Suprapubic skin (tissue), 4 donors: ENCODE measurements around the gene FOXL3. TPM values are rescaled to one million over a fixed set of nuclear protein-coding genes. Genes with fewer than 3 reads are reported as not detected.
A peak's percentile ranks its signal among the peaks of the same experiment; 100 is the strongest.
"Not testable (repeated sequence)": the region's sequence is repeated elsewhere in the genome, so short reads cannot be mapped to it uniquely, and the experiment has no call there.

Source experiments
- DNase-seq, 2 donors: peaks; one replicate each; pipeline ENCODE4 v3.0.0-alpha.2; 2019; ENCODE audit warnings: low spot score in 2 of 2
- H3K27ac ChIP-seq: fragments of 200-600 bp; sonication (generic); one replicate; pipeline ENCODE4 v1.5.1; 2019
- H3K27me3 ChIP-seq: fragments of 200-600 bp; sonication (generic); one replicate; pipeline ENCODE4 v1.5.1; 2019
- H3K36me3 ChIP-seq: fragments of 200-600 bp; sonication (generic); one replicate; pipeline ENCODE4 v1.5.1; 2019
- H3K4me1 ChIP-seq: fragments of 200-600 bp; sonication (generic); one replicate; pipeline ENCODE4 v1.5.1; 2019
- H3K4me3 ChIP-seq: fragments of 200-600 bp; sonication (generic); one replicate; pipeline ENCODE4 v1.5.1; 2019; ENCODE audit warnings: mild to moderate bottlenecking
- H3K9me3 ChIP-seq: fragments of 200-600 bp; sonication (generic); one replicate; pipeline ENCODE4 v1.5.1; 2019
- EP300 ChIP-seq: sonication (generic); formaldehyde crosslinking; IDR thresholded peaks from one replicate; pipeline ENCODE4 v1.6.1; 2017; ENCODE audit warnings: antibody characterized with exemption
- POLR2A ChIP-seq, 2 donors: fragments of 450-650 bp; IDR thresholded peaks; one replicate each; pipeline ENCODE4 v1.6.1; 2017; ENCODE audit warnings: antibody characterized with exemption in 2 of 2, mild to moderate bottlenecking in 2 of 2, moderate library complexity in 2 of 2
- POLR2AphosphoS5 ChIP-seq, 3 donors: sonication (generic); formaldehyde crosslinking; IDR thresholded peaks; one replicate each; pipeline ENCODE4 v1.6.1; 2017; ENCODE audit warnings: antibody characterized with exemption in 3 of 3
- WGBS: methylation state at CpG from one replicate; pipeline ENCODE4 v1.1.5; 2018; 5-methylcytosine and 5-hydroxymethylcytosine counted together
- total RNA-seq, 4 donors: library from RNA; depleted of rRNA; stranded (reverse); fragments of >200 nt; gene quantifications; one replicate each; pipeline ENCODE4 v1.1.0, GENCODE V29; 2016
- TF ChIP-seq, protein P1 (sequence below), 2 donors: fragments of 200-600 bp in 1 of 2; fragments of 450-650 bp in 1 of 2; sonication (generic) in 1 of 2; IDR thresholded peaks; one replicate each; pipeline ENCODE4 v1.5.1; 2016 to 2019; ENCODE audit warnings: antibody characterized with exemption in 2 of 2, mild to moderate bottlenecking in 1 of 2, moderate library complexity in 1 of 2

FOXL3 gene
- total RNA-seq, 4 donors from 2014 or later: not detected

DNA sequence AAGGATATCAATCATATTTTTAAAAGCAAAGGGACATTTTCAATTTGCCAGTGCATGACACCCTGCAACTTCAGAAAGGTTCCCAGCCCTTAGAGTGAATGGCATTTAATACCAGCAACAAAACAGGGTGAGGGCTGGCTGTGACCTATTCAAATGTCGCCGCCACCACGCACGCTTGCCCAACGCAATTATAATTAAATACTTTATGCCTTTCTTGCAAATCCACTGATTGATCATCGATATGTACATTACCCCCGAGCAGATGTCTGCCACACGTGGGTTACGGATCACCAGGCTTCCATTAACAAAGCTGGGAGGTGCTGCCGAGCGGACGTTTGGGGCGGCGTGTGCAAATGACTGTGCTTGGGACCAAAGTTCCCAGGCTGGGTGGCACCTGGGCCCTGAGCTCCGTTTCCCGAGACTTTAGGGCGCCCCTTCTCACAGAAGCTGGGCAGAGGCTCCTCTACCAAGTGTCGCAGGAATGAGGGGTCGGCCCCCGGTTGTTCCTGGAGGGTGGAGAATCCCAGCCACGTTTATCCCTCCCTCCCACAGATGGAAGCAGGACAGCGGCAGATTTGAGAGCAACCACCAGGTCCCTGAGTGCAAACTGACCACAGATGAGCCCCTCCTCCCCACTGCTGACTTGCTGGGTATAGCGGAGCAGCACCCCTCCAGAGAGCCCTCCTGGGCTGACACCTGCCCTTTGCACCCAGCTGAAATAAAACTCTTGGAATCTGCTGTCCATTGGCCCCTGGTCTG lies 3.9 kb downstream of the FOXL3 start:
- TF ChIP-seq POLR2A (IDR thresholded peaks at IDR 0.05): no peak
- no peak for TF ChIP-seq EP300
- TF ChIP-seq, protein P1, sequence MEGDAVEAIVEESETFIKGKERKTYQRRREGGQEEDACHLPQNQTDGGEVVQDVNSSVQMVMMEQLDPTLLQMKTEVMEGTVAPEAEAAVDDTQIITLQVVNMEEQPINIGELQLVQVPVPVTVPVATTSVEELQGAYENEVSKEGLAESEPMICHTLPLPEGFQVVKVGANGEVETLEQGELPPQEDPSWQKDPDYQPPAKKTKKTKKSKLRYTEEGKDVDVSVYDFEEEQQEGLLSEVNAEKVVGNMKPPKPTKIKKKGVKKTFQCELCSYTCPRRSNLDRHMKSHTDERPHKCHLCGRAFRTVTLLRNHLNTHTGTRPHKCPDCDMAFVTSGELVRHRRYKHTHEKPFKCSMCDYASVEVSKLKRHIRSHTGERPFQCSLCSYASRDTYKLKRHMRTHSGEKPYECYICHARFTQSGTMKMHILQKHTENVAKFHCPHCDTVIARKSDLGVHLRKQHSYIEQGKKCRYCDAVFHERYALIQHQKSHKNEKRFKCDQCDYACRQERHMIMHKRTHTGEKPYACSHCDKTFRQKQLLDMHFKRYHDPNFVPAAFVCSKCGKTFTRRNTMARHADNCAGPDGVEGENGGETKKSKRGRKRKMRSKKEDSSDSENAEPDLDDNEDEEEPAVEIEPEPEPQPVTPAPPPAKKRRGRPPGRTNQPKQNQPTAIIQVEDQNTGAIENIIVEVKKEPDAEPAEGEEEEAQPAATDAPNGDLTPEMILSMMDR (IDR thresholded peaks at IDR 0.05): no peak
- TF ChIP-seq POLR2AphosphoS5 (IDR thresholded peaks at IDR 0.05): no peak
- Histone ChIP-seq H3K4me3 (no peak overlapping the region), H3K27me3 (peaks cover 72% of the 10 kb centered on the region), H3K27ac (no peak overlapping the region), H3K36me3 (no peaks in the 10 kb centered on the region), H3K4me1 (peaks cover 15% of the 10 kb centered on the region), H3K9me3 (no peaks in the 10 kb centered on the region)
- DNase-seq: peak; percentile 40 to 56
- WGBS: 74% methylated on average over 21 of the region's 23 CpGs

DNA sequence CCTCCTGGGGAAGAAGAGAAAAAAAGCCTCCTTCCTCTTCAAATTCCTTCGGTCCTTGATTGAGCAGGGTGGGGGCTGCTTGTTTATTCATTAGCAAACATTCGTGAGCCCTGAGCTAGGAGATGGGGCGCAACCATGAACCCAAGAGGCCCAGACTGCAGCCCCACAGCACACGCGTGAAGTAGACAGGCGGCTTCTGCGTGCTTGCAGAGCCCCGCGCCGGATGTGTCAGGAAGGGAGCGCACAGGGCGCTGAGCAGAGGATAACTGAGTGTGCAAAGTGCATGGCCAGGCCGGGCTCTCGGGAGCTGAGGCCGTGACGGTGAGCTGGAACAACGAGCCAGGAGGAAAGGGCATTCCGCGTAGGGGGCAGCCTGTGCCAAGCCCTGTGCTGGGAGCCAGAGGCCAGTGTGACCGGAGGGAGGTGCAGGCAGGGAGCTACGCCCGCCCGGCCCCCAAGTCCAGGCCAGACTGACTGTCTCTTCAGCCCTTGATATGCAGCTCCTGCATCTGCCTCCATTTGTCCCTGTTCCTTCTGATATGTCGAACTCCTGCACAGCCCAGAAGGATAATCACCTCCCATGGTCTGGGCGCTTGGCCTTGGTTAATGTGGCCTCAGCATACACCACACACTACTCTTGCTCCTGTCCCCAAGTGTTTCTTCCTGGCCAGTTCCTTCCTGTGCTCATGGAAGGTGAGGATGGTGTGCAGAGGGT lies 4.6 kb downstream of the FOXL3 start:
- TF ChIP-seq POLR2A (IDR thresholded peaks at IDR 0.05) (no peak), EP300 (no peak), POLR2AphosphoS5 (IDR thresholded peaks at IDR 0.05) (no peak)
- TF ChIP-seq, protein P1 (IDR thresholded peaks at IDR 0.05): no peak
- H3K9me3 ChIP-seq: no peaks in the 10 kb centered on the region
- WGBS: 87% methylated on average over 23 of the region's 25 CpGs
- H3K4me3 ChIP-seq: no peak overlapping the region
- peaks cover 15% of the 10 kb centered on the region for H3K4me1 ChIP-seq
- peaks cover 64% of the 10 kb centered on the region for H3K27me3 ChIP-seq
- no peaks in the 10 kb centered on the region for H3K36me3 ChIP-seq
- H3K27ac ChIP-seq: no peak overlapping the region
- peak; percentile 49 to 63 for DNase-seq

DNA sequence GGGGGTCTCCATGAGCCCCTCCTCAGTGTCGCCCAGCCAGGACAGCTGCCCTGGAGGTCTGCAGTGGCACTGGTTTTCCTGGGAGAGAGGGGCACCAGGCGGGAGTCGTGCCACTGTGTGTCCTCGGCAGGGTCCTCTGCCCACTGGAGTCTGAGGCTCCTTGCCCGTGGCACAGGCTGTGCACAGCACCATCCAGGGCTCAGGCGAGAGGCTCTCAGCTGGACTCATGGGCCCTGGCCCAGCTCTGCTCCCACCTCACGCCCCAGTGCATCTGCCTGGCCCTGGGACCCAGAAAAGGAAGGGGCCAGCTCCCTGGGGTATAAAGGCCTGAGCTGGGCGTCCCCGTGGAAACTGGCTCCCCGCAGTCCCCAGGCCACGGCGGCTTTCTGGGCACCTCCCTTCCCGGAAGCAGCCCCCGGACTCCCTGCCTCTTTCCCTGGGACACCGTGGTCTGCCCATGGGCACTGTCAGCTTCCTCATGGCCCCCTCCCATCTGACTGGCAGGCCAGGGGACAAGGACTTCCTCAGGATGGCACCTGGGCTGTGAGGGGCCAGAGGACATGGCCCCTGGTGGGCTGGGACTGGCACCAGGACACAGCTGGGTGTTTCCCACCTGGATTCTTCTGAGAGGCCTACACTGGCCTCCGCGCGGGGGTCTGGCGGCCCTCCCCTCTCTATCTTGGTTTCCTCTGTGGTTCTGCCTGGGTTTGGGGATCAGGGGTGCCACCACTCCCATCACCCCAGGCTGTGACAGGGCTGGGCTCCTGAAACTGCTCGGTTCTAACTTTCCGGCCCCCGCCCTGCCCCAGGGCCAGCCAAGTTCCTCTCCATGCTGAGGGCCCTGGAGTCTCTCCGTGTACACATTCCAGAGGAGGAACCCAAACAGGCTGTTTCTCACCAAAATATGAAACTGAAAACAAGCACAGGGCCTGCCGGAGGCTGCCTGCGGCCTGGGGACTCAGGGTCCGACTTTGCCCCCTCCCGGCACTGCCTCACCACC lies 5.5 kb downstream of the FOXL3 start:
- 48% methylated on average over 13 of the region's 27 CpGs for WGBS
- Histone ChIP-seq H3K4me3 (no peak overlapping the region), H3K4me1 (peaks cover 7% of the 10 kb centered on the region), H3K27me3 (peaks cover 56% of the 10 kb centered on the region), H3K9me3 (no peaks in the 10 kb centered on the region), H3K27ac (no peak overlapping the region), H3K36me3 (no peaks in the 10 kb centered on the region)
- TF ChIP-seq, protein P1 (IDR thresholded peaks at IDR 0.05): no peak
- TF ChIP-seq POLR2AphosphoS5 (IDR thresholded peaks at IDR 0.05): no peak
- no peak for TF ChIP-seq POLR2A (IDR thresholded peaks at IDR 0.05)
- TF ChIP-seq EP300: no peak
- DNase-seq: peak in 1 of 2 donors; percentile 69

DNA sequence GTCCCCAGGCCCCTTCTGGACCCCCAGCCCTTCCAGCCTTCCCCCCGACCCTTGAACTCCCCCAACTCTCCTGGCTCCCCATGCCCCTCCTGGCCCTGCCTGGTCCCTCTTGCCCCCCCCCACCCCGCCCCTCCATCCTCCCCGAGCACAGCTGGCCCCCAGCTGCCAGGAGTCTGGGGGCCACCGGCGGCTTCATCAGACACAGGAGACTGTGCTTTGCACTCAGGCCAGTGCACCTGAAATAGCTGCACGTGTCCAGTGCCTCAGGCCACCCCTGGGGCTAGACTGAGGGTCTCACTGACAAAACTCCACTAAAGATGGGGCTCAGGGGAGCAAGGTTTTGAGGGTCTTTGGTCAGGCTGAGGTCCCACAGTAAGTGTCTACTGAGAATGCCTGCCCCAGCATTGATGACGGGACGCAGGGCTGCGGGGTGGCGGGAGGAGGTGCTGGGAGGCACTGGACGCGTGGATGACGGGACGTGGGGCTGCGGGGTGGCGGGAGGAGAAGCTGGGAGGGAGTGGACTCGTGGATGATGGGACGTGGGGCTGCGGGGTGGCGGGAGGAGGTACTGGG lies 6.5 kb downstream of the FOXL3 start:
- DNase-seq: no peak
- H3K9me3 ChIP-seq: no peaks in the 10 kb centered on the region
- peaks cover 46% of the 10 kb centered on the region for H3K27me3 ChIP-seq
- peaks cover 2% of the 10 kb centered on the region for H3K4me1 ChIP-seq
- WGBS: 92% methylated on average over 15 of the region's 20 CpGs
- no peaks in the 10 kb centered on the region for H3K36me3 ChIP-seq
- no peak overlapping the region for H3K27ac ChIP-seq
- no peak overlapping the region for H3K4me3 ChIP-seq
- TF ChIP-seq EP300: no peak
- no peak for TF ChIP-seq POLR2A (IDR thresholded peaks at IDR 0.05)
- TF ChIP-seq, protein P1 (IDR thresholded peaks at IDR 0.05): no peak
- no peak for TF ChIP-seq POLR2AphosphoS5 (IDR thresholded peaks at IDR 0.05)

DNA sequence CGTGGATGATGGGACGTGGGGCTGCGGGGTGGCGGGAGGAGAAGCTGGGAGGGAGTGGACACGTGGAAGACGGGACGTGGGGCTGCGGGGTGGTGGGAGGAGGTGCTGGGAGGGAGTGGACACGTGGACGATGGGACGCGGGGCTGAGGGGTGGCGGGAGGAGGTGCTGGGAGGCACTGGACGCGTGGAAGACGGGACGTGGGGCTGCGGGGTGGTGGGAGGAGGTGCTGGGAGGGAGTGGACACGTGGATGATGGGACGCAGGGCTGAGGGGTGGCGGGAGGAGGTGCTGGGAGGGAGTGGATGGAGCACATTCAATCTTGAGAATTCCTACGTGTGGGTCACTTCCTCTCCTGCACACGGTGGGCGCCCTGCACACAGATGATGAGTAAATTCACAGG lies 7.2 kb downstream of the FOXL3 start:
- not testable (repeated sequence) for H3K36me3 ChIP-seq, H3K9me3 ChIP-seq, DNase-seq, H3K27ac ChIP-seq, H3K4me3 ChIP-seq, H3K4me1 ChIP-seq
- peaks cover 39% of the 10 kb centered on the region for H3K27me3 ChIP-seq
- 85% methylated on average over 24 of the region's 24 CpGs for WGBS
